Activated CD4-positive, alpha-beta T cell treated with anti-CD3 and anti-CD28 coated beads, Interleukin-2, Interleukin-6, amounts not matched to agents 100 ng/mL and 50 ng/mL, durations not matched to agents 16 hours and 8 hours (primary cell): ENCODE measurements around the gene RAPSN.

Experiments used
- DNase-seq: peaks from one replicate; pipeline ENCODE4 v3.0.0-alpha.2; 2020

Gene RAPSN

DNA sequence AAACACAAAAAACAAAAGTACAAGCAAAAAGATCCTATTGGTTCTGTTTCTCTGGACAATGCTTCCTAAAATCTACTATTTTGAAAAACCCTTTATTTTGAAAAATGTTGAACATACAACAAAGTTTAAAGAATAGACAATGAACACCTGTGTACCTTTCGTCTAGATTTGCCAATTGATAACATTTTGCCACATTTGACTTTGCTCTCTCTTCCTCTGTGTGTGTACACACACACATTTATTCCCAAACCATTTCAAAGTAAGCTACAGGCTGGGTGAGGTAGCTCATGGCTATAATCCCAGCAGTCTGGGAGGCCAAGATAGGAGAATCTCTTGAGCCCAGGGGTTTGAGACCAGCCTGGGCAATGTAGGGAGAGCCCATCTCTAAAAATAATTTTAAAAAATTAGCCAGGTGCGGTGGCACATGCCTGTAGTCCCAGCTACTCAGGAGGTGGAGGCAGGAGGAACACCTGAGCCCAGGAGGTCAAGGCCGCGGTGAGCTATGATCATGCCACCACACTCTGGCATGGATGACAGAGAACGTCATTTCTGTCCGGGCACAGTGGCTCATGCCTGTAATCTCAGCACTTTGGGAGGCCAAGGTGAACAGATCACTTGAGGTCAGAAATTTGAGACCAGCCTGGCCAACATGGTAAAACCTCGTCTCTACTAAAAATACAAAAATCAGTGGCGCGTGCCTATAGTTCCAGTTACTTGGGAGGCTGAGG is 17.4 kb downstream of the RAPSN start:
- DNase-seq = no peak

DNA sequence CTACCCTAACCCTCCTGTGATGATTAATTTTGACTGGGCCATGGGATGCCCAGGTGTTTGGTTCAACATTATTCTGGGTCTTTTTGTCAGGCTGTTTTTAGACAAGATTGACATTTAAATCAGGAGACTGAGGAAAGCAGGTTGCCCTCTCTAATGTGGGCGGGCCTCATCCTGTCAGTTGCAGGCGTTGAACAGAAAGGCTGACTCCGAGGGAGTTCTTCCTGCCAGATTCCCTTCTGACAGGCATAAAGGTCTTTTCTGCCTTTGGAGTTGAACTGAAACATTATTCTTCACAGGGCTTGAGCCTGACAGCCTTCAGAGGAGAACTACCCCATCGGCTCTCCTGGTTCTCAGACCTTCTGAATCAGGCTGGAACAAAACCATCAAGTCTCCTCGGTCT is 18.4 kb downstream of the RAPSN start:
- DNase-seq = no peak

DNA sequence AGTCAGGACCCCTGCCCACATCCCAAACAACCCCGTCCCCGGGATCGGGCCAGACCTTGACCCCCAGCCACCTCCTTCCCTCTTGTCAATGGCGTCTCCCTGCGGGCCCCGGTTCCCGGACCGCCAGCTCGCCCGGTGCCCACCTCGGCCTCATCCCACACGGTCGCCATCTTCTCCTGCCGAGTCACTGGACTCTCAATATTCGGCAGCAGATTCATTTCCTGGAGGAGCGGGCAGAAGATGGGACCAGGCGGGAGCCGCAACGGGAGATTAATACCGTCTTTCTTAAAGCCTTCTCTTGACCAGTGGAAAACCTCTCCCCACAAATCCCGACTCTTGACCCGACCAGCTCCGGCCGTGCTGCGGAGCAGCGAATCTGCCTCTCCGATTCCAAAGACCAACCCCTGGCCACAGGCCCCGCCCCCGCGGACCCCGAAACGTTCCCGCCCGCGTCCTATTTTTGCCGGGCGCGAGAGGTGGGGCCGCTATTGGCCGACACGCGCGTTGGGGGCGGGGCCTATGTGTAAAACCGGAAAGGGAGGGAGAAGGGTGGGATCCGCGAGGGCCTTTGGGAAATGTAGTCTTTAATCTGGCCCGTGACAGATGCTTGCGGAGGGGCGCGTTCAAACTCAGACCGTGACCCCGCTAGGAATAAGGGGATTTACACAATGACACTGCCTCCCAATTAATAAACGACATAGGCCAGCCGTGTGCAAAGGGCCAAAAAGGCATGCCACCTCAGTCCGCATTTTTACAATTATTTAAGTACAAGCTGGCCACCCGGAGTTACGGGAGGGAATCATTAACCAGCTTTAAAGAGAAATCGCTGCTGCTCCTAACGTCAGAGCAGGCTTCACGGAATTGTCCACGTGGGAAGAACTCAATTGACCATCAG is 22.6 kb downstream of the RAPSN start, which contains the start of gene PSMC3:
Gene PSMC3, minus strand, starts transcription at position 378 of the 895 bp plus-strand sequence. Its CDS starts 160 bp downstream, at position 218.
- peak; percentile 99 for DNase-seq

DNA sequence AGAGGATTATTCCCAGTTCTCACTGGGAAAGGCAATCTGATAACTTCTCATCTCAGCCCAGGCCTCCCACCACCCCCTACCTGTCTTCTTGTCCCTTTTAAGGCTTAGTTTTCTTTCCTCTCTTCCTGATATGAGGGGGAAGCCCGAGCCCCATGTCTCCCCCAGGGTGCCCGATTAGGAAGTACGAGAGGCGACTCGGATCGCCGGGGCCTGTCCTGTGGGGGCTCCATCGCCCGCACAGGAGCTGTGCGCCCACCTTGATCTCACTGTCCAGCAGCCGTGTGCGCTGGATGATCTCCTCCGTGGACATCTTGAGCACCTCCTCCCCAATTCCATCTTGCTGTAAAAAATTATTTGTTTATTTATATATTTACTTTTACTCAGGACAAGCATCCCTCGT is 23.3 kb downstream of the RAPSN start:
- no peak for DNase-seq

DNA sequence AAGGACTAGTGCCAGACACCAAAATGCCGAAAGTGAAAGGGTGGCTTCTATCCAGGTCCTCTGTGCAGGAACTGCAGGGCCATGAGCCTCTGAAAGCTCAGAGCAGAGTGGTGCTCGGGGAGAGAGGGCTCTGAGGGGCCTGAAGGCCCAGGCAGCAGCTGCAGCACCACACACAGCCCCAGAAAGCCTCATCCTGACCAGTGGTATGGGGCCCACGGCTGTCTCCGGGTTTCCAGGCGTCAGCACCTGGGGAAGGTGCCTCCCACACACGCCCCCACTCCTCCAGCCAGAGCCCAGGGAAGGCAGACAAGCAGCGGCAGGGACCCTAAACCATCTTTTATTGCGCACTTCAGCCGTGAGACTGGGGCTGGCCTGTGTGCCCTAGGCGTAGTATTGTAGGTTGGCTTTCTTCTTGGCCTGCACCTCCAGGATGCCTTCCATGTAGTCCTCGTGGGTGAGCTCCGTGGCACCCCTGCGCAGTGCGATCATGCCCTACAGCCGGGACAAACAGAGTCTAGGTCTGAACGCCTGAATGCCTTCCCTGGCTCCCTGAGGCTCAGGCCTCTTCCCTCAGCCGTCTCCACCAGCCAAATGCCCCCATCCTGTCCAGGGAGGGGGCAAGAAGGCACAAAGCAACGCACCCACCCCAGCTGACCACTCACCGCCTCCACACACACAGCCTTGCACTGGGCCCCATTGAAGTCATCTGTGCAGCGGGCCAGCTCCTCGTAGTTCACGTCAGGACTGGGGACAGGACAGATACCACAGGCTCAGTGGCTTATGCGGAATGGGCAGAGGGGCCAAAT is 30.3 kb downstream of the RAPSN start:
- no peak for DNase-seq

DNA sequence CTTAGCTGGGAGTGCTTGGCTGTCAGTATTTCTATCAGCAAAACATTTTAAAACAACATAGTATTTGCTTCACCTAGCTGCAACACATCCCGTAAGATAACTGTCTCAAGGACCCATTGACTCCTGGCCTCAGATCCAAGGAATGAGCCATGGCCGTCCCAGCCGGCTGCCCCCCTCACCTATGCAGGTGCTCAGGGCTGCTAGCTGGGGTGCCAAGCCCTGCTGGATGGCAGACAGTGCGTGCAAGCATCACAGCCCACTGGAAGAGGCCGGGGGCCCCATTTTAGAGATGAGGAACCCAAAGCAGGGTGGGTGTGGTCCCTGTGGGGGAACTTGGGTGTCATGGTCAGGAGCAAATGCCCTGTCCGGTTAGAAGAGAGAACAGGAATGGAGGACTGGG is 31.2 kb downstream of the RAPSN start:
- no peak for DNase-seq

DNA sequence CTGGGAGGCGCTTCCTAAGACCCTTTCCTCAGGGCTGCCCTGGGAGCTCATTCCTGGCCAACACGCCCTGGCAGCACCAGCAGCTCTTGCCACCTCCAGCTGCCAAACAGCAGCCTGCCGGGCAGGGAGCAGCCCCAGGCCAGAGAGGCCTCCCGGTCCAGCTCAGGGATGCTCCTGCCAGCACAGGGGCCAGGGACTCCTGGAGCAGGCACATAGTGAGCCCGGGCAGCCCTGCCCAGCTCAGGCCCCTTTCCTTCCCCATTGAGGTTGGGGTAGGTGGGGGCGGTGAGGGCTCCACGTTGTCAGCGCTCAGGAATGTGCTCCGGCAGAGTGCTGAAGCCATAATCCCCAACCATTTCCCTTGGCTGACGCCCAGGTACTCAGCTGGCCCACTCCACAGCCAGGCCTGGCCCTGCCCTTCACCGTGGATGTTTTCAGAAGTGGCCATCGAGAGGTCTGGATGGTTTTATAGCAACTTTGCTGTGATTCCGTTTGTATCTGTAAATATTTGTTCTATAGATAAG is 32.9 kb downstream of the RAPSN start:
- DNase-seq = no peak

DNA sequence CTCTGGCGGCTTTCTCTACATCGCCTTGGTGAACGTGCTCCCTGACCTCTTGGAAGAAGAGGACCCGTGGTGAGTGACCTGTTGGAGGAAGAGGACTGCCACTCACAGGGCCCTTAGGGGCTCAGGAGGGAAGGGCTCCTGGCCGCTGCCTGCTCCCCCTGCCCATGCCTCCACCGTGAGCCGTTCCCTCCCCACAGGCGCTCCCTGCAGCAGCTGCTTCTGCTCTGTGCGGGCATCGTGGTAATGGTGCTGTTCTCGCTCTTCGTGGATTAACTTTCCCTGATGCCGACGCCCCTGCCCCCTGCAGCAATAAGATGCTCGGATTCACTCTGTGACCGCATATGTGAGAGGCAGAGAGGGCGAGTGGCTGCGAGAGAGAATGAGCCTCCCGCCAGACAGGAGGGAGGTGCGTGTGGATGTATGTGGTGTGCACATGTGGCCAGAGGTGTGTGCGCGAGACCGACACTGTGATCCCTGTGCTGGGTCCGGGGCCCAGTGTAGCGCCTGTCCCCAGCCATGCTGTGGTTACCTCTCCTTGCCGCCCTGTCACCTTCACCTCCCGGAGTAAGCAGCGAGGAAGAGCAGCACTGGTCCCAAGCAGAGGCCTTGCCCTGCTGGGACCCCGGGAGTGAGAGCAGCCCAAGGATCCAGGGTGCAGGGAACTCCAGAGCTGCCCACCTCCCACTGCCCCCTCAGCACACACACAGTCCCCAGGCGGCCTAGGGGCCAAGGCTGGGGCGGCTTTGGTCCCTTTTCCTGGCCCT is 33.7 kb downstream of the RAPSN start:
- no peak for DNase-seq

DNA sequence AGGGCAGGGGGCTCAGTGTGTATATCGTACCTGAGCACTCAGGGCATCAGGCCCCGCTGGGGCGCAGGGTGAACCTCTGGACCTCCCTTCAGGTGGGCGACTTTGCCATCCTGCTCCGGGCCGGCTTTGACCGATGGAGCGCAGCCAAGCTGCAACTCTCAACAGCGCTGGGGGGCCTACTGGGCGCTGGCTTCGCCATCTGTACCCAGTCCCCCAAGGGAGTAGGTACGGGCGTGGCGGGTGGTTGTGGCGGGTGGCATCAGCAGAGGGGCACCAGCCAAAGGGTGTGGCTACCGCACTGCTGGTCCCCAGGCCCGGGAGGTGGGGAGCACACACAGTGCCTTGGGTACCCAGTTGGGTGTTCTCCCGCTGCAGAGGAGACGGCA is 34.3 kb downstream of the RAPSN start:
- no peak for DNase-seq

DNA sequence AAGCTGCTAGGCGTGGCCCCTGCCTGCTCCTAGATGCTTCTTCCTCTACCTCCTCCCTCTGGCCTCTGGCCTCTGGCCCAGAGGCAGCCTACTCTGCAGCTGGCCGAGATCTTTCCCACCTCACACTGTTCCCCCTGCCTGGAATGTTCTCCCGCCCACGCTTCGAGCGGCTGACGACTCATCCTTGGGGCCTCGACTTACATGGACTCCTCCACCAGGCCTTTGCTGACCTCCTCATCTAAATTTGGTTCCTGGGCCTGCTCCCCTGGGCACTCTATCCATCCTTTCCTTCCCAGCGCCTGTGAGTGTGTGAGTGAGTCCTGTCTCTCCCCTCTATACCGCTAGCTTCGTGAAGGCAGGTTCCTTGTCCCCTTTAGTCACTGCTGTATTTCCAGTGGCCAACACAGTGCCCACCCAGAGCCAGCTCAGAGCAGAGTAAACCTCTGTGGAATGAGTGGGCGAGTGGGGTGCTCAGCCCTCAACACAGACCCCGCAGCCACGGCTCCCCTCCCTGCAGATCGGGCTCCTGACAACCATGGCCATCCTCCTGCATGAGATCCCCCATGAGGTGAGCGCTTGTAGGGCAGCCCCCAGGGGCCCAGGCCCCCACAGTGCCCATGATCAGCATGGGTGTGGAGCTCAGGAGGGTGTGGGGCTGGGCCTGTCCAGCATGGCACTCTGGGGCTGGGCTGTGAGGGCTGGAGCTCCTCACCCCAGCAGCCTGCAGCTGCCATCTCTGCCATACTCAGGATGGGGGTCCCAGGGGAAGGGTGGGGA is 34.8 kb downstream of the RAPSN start:
- DNase-seq = no peak

DNA sequence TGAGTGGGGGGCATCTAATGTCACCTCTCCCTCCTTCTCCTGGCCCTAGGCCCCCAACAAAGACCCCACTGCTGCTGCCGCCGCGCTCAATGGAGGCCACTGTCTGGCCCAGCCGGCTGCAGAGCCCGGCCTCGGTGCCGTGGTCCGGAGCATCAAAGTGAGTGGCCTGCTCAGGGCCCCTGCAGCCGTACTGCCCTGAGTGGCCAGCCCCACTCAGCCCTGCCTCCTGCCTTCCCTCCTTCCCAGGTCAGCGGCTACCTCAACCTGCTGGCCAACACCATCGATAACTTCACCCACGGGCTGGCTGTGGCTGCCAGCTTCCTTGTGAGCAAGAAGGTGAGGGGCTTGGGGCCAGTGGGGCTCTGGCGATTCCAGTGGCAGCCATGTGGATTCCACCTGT is 35.6 kb downstream of the RAPSN start:
- no peak for DNase-seq

DNA sequence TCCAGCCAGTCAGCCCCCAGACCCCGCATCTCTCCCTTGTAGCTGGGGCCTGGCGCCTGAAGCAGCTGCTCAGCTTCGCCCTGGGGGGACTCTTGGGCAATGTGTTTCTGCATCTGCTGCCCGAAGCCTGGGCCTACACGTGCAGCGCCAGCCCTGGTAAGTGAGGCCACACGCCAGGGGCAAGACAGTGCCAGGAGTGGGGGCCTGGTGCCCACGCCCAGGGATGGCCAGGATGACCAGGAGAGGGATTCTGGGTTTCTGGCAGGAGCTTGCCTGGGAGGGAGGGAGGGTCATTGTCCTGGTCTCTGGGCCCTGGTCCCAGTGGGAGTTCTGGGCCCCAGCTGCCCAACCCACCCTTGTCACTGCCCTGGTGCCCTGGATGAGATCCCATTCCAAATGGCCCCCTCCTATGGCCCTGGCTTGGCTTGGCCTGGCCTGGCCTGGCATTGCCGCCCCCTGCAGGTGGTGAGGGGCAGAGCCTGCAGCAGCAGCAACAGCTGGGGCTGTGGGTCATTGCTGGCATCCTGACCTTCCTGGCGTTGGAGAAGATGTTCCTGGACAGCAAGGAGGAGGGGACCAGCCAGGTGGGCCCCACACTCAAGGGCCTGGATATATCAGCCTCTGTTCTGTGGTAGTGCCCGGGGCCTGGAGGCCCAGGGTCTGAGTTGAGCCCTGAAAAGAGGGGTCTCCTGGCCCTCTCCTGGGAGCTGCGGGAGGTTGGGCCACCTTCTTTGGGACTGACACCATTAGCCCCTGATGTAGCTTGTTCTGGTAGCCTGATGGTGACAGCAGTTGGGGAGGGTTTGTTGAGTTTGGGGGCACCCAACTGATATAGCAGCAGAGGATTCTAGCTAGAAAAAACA is 36.8 kb downstream of the RAPSN start:
- peak; percentile 72 for DNase-seq

DNA sequence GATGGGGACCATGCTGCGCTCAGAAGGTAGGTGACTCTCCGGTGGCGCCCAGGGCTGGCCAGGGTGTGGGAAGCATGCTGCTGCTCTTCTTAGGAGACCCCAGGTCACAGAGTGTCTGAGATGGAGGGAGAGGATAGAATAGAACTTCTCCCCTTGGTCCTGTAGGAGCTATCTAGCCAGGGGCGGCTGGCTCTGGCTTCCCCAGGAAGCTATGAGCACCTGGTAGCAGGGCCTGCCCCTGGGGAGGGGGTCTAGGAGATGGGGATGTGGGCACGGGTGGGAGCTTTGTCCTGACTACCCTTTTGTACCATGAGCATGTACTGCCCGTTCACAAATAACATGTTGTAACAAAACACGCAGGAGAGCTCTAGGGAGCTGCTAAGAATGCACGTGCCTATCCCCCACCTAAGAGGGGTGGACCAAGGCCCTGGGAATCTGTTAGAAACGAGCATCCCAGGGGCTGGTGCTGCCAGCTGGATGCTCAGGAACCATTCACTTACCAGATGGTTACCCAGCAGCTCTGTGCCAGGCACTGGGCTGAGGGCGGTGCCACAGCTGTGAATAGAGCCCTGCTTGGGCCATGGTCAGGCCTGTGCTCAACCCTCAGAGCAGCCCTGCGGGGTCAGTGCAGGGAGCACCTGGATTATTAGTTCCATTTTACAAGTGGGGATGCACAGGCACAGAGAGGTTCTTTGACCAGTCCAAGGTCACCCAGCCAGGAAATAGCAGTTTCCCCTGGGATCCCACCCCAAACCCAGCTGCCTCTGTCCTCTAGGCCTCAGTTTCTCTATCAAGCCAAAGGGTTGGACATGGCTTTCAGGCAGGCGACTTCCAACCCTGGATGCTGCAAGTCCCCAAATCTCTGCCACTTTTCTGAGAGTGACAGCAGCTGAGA is 38.3 kb downstream of the RAPSN start:
- DNase-seq = no peak

DNA sequence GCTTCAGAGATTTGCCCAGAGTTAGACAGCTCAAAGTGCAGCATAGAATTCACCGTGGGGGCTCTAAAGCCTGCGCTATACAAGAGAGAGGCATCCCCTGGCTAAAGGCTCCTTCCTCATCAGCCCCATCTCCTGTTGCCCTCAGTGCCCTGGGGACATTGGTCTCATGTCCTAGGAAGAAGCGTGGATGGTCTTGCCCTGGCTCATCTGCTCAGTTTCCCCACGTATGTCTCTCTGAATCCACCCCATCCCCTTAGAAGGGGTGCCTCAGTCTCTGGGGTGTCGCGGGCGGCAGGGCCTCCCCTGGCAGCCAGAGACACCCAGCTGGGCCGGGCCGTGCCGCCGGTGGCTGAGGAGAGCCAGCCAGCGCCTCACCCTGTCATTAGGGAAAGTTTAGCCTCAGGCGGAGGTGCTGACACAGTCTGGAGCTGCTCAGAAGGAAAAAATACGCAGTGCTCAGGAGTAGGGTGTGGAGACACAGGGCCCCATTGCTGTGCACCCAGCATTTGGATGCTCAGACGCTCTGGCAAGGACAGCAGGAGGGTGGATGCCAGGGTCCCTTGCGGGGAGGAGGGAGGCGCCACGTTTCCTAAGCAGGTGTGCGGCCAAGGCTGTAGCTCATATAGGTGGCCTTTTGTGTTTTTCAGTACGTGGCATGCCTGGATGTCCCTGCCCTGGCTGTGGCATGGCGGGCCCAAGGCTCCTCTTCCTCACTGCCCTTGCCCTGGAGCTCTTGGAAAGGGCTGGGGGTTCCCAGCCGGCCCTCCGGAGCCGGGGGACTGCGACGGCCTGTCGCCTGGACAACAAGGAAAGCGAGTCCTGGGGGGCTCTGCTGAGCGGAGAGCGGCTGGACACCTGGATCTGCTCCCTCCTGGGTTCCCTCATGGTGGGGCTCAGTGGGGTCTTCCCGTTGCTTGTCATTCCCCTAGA is 39.2 kb downstream of the RAPSN start:
- no peak for DNase-seq

DNA sequence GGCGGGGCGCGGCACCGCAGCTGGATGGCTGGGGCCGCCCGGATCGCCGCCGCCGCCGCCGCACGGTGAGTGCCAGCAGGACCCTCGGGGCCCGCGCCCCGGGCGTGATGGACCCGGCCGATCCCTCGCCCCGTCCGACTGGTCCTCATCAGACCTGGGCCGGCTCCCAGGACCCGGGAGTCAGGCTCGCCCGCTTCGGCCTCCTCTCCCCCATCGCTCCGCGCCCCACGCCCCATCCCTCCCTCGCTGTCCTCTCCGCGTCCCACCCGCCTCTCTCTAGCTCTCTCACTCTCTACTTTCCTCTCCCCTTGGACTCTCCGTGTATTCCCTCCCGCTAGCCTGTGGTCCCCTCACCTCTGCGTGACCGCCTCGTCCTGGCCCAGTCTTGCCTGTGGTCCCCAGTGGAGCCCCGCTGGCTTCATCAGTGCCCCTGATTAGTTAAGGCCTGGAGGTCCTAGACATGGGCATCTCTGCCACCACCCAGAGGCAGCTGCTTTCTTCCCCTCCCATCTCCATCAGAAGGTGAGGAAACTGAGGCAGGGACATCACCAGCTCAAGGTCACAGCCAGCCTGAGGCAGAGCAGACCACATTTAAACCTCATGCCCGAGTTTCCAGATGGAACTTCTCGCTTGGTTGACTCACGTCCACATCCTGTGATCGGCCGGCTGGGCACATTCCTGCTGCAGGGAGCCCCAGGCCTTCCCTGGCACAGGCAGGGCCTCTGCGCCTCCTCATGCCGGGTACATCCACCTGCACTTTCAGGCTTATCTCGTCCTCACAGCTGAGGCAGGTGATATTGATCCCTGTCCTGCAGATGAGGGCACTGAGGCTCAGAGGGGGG is 40.1 kb downstream of the RAPSN start:
- DNase-seq = no peak

DNA sequence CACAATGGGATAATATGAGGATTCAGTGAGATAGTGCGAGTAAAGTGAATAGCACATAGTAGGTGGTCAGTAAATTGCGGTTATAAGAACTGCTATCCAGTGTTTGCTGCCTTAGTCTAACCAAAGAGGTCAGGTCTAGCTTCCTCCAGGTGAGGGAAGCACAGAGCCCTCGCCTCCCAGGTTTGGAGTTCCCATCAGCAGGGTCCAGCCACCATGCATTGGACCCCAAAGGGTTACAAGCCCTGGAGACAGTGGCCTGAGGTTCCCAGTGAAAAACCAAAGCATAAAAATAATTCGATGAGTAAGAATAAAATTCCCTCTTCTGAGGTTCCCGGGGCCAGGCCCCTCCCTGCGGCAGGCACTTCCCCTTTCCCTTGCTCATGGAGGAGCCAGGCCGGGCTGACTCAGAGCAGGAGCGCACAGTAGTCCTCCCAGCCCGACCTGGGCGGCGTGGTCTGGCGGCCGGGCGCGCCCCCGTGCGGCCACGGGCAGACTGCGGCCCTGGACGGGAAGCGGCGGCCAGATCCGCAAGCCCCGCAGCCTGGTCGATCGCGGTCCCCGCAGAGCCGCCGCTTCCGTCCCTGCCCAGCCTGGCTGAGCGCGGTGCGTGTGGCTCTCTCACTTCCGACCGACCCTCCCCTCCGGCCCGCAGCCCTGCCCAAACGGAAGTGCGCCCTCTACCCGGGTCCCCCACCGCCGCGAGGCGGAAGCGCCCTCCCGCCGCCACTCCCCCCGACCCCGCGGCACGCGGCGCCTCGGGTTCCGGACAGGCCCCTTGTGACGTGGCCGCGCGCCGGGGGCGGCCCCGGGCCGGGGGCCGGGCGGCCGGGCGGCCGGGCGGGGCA is 41.0 kb downstream of the RAPSN start, which contains the start of gene SLC39A13:
Gene SLC39A13, plus strand, starts transcription at position 845 of the 845 bp plus-strand sequence. CDS start 1,505 bp downstream, outside the sequence.
- peak; percentile 96 for DNase-seq
